Measurements from ENCODE around the gene ZFYVE9.
"Not testable (repeated sequence)": the region's sequence is repeated elsewhere in the genome, so short reads cannot be mapped to it uniquely, and the experiment has no call there.

The ZFYVE9 gene

GRCh38 chr1:52139817-52140540, 1.9 kb upstream of the ZFYVE9 start:
- TF ChIP-seq CTCF (IDR thresholded peaks at IDR 0.05; ENCODE audit: control insufficient read depth, insufficient read depth, low read depth, low read length, missing control alignments): no peak
- no peak overlapping the region; the same call in 1 of the 2 replicates for H3K4me3 ChIP-seq (ENCODE audit: control insufficient read depth, low read depth, low read length)
- peak; percentile 81 for DNase-seq (ENCODE audit: low read depth)

GRCh38 chr1:52140633-52141512, 1.0 kb upstream of the ZFYVE9 start:
- TF ChIP-seq CTCF (IDR thresholded peaks at IDR 0.05; ENCODE audit: control insufficient read depth, insufficient read depth, low read depth, low read length, missing control alignments): no peak
- no peak for DNase-seq (ENCODE audit: low read depth)
- no peak overlapping the region for H3K4me3 ChIP-seq (ENCODE audit: control insufficient read depth, low read depth, low read length)

- TF ChIP-seq CTCF (IDR thresholded peaks at IDR 0.05; ENCODE audit: control insufficient read depth, insufficient read depth, low read depth, low read length, missing control alignments): no peak
- DNase-seq (ENCODE audit: low read depth): no peak
- H3K4me3 ChIP-seq (ENCODE audit: control insufficient read depth, low read depth, low read length): peak overlapping the region; percentile 89
Observed at GRCh38 chr1:52142220-52143183, 613 bp downstream of the ZFYVE9 start.

- no peak overlapping the region for H3K4me3 ChIP-seq (ENCODE audit: control insufficient read depth, low read depth, low read length)
- no peak for TF ChIP-seq CTCF (IDR thresholded peaks at IDR 0.05; ENCODE audit: control insufficient read depth, insufficient read depth, low read depth, low read length, missing control alignments)
- DNase-seq (ENCODE audit: low read depth): no peak
Observed at GRCh38 chr1:52145137-52145536, 3.2 kb downstream of the ZFYVE9 start.

- not testable (repeated sequence) for H3K4me3 ChIP-seq (ENCODE audit: control insufficient read depth, low read depth, low read length); DNase-seq (ENCODE audit: low read depth)
Observed at GRCh38 chr1:52150445-52150844, 8.6 kb downstream of the ZFYVE9 start.

- TF ChIP-seq CTCF (IDR thresholded peaks at IDR 0.05; ENCODE audit: control insufficient read depth, insufficient read depth, low read depth, low read length, missing control alignments): no peak
- no peak overlapping the region for H3K4me3 ChIP-seq (ENCODE audit: control insufficient read depth, low read depth, low read length)
- no peak for DNase-seq (ENCODE audit: low read depth)
Observed at GRCh38 chr1:52150946-52151345, 9.1 kb downstream of the ZFYVE9 start.

Measured in AG09309 (cell line).